ENCODE results near the gene GRID1.

The GRID1 gene

DNA sequence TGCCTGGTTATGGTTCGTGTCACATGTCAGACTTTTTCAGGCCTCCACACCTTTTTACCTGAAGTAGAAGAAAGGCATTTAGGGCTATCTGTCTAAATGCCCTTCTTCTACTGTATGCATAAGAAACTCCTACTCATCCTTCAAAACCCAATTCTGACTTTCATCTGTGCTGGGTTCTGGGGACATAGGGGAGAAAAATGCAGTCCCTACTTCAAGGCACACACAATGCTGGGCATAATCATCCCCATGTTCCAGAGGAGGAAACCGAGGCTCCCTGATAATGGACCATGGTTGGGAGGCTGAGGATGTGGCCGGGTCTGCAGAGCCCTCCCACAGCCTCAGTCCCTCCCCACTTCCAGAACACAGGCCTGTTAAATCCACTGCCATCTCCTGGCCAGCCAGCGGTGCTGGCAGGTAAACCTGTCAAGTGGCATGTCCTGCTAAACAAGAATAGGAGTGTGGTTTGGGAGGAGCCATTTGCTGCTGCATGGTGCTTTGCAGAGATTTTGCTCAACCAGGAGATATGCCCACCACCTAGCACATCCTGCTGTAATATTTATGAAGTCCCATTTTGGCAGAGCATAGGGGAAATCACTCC is 32.0 kb downstream of the GRID1 start:
- no peak overlapping the region for H3K27ac ChIP-seq
- no peak overlapping the region for H3K4me2 ChIP-seq
- 0 out of 2 replicates have a peak, but pooled peaks cover 3% of the 10 kb centered on the region for H3K4me1 ChIP-seq
- H4K20me1 ChIP-seq = no peaks in the 10 kb centered on the region
- H3K4me3 ChIP-seq = no peak overlapping the region
- TF ChIP-seq Cebpa-rat (IDR thresholded peaks at IDR 0.05) = no peak
- no peaks in the 10 kb centered on the region for H3K27me3 ChIP-seq
- H3K36me3 ChIP-seq = no peaks in the 10 kb centered on the region
- peaks cover 8% of the 10 kb centered on the region; the same call in 1 of the 2 replicates for H3K9me3 ChIP-seq
- H3K9ac ChIP-seq = no peak overlapping the region

DNA sequence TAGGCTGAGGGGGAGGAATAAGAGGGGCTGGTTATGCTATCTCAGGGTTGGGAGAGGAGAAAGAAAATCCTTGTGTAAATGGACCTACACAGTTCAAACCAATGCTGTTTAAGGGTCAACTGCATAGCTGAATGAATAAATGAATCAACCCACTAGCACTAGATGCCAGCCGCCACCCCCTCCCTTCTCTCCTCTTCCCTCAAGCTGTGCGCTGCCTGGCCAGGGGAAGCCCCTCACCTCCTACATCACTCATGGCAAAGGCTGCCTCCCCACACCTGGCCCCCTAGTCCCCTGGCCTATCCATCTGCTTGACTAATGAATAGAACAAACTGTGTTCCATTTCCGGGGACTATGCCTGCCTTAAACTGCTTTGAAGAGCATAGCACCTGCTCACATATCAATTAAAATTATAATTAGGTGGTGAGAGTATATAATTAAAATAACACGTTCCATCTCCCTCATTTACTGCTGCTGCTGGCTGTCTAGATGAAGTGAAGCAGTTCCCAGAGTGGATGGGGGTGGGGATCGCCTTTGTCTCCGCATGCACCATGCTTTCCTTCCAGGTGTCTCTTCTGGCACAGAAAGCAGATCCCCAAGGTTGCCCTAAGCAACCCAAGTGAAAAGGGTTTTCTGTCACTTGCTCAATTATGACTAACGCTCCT is 32.6 kb downstream of the GRID1 start:
- no peak for TF ChIP-seq Cebpa-rat (IDR thresholded peaks at IDR 0.05)
- no peak overlapping the region for H3K27ac ChIP-seq
- H3K9me3 ChIP-seq = peaks cover 8% of the 10 kb centered on the region; the same call in 1 of the 2 replicates
- no peaks in the 10 kb centered on the region for H3K4me1 ChIP-seq
- no peak overlapping the region for H3K4me2 ChIP-seq
- H3K27me3 ChIP-seq = no peaks in the 10 kb centered on the region
- H3K36me3 ChIP-seq = no peaks in the 10 kb centered on the region
- H4K20me1 ChIP-seq = no peaks in the 10 kb centered on the region
- H3K9ac ChIP-seq = no peak overlapping the region
- H3K4me3 ChIP-seq = no peak overlapping the region

- no peaks in the 10 kb centered on the region for H3K9me3 ChIP-seq
- no peaks in the 10 kb centered on the region for H3K4me1 ChIP-seq
- no peak for TF ChIP-seq Cebpa-rat (IDR thresholded peaks at IDR 0.05)
These were observed 34.7 kb downstream of the GRID1 start for GRCh38 chr10:86331861-86332260.

GRCh38 chr10:86330778-86331763 is 35.5 kb downstream of the GRID1 start:
- Histone ChIP-seq H3K27ac (no peak overlapping the region), H3K4me2 (no peak overlapping the region), H3K9ac (no peak overlapping the region), H3K4me1 (no peaks in the 10 kb centered on the region), H3K4me3 (no peak overlapping the region), H4K20me1 (no peaks in the 10 kb centered on the region), H3K9me3 (no peaks in the 10 kb centered on the region), H3K36me3 (no peaks in the 10 kb centered on the region), H3K27me3 (no peaks in the 10 kb centered on the region)
- no peak for TF ChIP-seq Cebpa-rat (IDR thresholded peaks at IDR 0.05)

More at GRCh38 chr10:86331861-86332260, 34.7 kb downstream of the GRID1 start:
- Histone ChIP-seq H3K27me3 (no peaks in the 10 kb centered on the region), H3K4me3 (no peak overlapping the region), H3K4me2 (no peak overlapping the region), H3K9ac (no peak overlapping the region), H3K36me3 (no peaks in the 10 kb centered on the region), H4K20me1 (no peaks in the 10 kb centered on the region), H3K27ac (no peak overlapping the region)

GRCh38 chr10:86329896-86330680 is 36.5 kb downstream of the GRID1 start:
- no peaks in the 10 kb centered on the region for H3K36me3 ChIP-seq
- H3K27ac ChIP-seq = no peak overlapping the region
- H3K27me3 ChIP-seq = no peaks in the 10 kb centered on the region
- no peaks in the 10 kb centered on the region for H4K20me1 ChIP-seq
- H3K9ac ChIP-seq = no peak overlapping the region
- no peak overlapping the region for H3K4me2 ChIP-seq
- TF ChIP-seq Cebpa-rat (IDR thresholded peaks at IDR 0.05) = no peak
- no peaks in the 10 kb centered on the region for H3K9me3 ChIP-seq
- H3K4me3 ChIP-seq = no peak overlapping the region
- H3K4me1 ChIP-seq = no peaks in the 10 kb centered on the region

DNA sequence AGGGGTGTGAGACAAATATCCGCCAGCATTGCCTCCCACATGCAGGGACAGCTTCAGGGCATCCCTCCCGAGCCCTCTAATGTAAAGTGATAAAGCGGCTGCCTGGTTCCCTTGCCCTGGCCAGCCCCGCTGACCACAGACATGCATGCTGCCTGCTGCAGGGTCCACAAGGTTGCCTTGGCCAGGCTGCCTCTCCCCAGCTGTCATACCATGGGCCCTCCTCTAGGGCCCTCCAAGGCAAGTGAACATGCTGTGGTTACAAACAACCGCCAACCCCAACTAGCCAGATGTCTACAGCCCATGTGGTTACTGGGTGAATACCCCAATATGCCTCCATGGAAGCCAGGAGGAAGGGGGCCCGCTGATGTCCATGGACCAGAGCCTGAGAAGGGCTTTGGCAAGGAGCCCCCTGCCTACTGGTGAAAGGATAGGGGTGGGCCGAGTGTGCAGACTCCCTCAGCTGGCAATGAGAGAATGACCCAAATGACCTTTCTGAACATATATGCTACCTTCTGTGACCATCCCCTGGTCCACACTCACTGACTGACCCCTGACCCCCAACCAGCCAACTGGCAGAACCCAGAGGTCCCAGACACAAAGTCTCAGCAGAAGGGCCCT is 37.4 kb downstream of the GRID1 start:
- Histone ChIP-seq H3K9ac (no peak overlapping the region), H3K9me3 (no peaks in the 10 kb centered on the region), H3K27ac (no peak overlapping the region), H3K4me2 (no peak overlapping the region), H3K36me3 (no peaks in the 10 kb centered on the region), H3K4me1 (no peaks in the 10 kb centered on the region), H3K4me3 (no peak overlapping the region), H4K20me1 (no peaks in the 10 kb centered on the region), H3K27me3 (no peaks in the 10 kb centered on the region)
- no peak for TF ChIP-seq Cebpa-rat (IDR thresholded peaks at IDR 0.05)

DNA sequence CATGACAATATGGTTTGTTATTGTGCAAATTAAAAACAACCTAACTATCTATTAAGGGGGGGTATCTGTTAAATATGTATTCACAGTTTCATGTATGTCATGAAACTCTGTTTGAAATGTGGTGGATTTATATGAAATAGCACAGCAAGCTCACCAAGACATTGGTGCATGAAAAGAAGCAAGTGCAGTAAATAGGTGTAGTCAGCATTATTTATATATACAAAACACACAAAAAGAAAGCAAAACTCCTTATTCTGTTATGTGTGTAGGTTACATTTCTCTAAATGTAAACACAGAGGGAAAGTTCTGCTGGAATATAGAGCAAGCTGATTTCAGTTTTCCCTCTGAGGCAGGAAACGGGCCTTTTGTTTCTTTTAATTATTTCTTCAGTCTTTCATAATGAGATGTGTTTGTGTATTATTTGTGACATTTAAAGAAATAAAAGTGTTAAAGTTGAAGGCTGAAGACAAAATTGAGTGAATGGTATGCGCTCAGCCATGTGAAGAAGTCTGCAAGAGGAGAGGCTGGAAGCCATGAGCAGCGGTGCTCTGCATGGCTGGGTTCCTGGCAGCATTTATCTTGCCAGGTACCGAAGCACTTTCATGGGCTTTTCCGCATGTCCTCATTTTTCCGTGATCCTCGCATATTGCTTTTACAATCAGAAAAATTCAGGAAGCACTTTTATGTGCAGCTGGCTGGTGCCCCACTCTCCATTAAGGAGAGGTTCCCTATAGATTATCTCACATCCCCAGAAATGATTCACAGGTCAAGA is 38.5 kb downstream of the GRID1 start:
- Histone ChIP-seq H3K9me3 (no peaks in the 10 kb centered on the region), H3K4me3 (no peak overlapping the region), H4K20me1 (no peaks in the 10 kb centered on the region), H3K27ac (no peak overlapping the region), H3K9ac (no peak overlapping the region), H3K36me3 (no peaks in the 10 kb centered on the region), H3K4me2 (no peak overlapping the region), H3K4me1 (no peaks in the 10 kb centered on the region), H3K27me3 (no peaks in the 10 kb centered on the region)
- TF ChIP-seq Cebpa-rat (IDR thresholded peaks at IDR 0.05) = no peak

- no peaks in the 10 kb centered on the region for H3K9me3 ChIP-seq
- H3K4me3 ChIP-seq = no peak overlapping the region
- H3K9ac ChIP-seq = no peak overlapping the region
- no peaks in the 10 kb centered on the region for H3K27me3 ChIP-seq
- no peak overlapping the region for H3K4me2 ChIP-seq
- no peak overlapping the region for H3K27ac ChIP-seq
- H4K20me1 ChIP-seq = no peaks in the 10 kb centered on the region
- no peaks in the 10 kb centered on the region for H3K4me1 ChIP-seq
- TF ChIP-seq Cebpa-rat (IDR thresholded peaks at IDR 0.05) = no peak
- no peaks in the 10 kb centered on the region for H3K36me3 ChIP-seq
These were observed 41.4 kb downstream of the GRID1 start for GRCh38 chr10:86325158-86325557.

Measured in BLaER1 (cell line).